ENCODE data around the gene ANKRD11.
"Not testable (repeated sequence)": the region's sequence is repeated elsewhere in the genome, so short reads cannot be mapped to it uniquely, and the experiment has no call there.

ANKRD11 gene

DNA sequence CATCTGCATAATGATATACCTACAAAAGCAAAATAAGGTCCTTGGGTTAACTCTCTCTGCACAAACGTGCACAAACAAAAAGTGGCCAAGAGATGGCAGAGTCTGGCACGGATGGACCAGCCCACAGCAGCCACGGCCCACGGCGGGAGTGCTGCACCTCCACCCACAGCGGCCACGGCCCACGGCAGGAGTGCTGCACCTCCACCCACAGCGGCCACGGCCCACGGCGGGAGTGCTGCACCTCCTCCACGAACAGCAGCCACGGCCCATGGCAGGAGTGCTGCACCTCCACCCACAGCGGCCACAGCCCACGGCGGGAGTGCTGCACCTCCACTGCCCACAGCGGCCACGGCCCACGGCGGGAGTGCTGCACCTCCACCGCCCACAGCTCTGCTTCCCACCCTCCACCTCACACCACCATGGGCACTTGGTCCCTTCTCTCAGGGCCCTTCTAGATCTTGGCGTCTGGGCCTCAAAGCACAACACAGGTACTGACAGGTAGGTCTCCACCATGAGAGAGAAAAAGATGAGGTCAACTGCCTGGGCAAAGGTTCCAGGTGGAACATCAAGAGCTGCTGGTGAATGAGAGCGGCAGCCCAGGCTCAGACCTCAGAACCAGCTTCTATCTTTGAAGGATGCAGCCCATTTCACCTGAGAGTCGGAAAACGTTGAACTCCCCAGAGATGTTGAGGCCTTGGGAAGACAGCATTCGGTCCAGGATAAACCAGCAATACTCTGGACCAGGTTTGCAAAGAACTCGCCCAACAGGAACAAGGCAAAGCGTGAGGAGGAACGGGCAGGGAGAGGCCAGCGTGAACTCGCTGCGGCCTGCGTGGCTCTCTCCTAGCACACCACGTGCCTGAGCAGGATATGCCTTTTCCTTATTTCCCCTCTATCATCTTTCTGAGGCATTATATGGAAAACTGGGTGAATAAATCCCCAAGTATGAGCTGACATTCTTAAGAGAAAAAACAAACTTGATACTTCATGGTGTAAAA is 148.4 kb downstream of the ANKRD11 start:
- DNase-seq = no peak

DNA sequence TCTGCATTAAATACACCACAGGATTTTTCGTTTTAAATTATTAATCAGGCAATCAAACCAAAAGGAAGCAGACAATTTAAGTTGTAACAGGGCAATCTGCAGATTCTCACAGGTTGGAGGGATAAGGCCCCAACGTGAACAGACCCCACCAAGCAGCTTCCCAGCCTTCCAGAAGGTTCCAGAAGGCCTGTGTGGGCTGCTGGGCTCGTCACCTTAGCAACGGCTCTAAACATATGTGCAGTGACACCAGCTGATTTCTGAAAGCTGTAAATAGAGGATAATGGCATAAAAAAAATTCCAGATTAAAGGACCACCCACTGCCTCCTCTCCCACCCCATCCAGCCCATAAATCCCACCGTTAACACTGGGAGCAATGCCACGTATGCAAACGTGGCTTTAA is 149.1 kb downstream of the ANKRD11 start:
- DNase-seq = no peak

GRCh38 chr16:89338863-89339262 is 151.5 kb downstream of the ANKRD11 start:
- DNase-seq = no peak

GRCh38 chr16:89337965-89338364 is 152.4 kb downstream of the ANKRD11 start:
- DNase-seq = no peak

- DNase-seq = no peak
These were observed 154.4 kb downstream of the ANKRD11 start for GRCh38 chr16:89335803-89336485.

DNA sequence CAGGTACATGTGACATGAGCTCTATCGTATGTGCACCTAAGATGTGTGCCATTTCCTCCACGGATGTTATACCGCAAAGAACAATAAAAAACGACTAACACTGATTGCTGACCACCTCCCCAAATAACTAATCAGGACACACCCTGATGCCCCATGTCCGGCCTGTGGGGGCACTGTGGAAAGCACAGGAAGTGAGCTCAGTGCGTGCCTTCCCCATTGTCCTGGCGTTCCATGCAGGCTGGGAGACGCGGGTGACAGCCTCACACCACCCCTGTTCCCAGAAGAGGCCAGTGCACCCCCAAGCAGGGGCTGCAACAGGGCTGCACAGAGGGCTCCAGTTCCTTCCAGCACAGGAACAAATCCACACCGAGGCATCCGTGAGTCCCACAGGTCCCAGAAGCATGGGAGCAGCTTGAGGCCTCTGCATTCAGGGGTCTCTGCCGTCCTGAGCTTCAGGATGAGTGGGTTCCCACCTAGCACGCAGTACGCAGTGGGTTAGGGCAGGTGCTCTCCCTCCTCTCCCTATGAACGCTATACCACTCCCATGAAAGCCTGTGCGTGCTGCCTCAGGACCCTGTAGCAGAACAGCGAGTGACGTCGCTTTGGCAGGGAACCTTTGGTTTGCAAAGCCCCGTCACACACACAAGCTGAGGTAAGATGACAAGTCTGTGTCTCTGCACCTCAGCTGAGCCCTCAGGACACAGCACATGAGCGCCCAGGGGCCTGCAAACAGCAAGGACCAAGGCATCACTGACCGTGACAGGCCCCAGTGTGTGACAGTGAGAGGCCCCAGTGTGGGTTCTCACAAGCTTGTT is 155.2 kb downstream of the ANKRD11 start:
- DNase-seq = no peak

GRCh38 chr16:89334461-89334860 is 155.9 kb downstream of the ANKRD11 start:
- DNase-seq = no peak

DNA sequence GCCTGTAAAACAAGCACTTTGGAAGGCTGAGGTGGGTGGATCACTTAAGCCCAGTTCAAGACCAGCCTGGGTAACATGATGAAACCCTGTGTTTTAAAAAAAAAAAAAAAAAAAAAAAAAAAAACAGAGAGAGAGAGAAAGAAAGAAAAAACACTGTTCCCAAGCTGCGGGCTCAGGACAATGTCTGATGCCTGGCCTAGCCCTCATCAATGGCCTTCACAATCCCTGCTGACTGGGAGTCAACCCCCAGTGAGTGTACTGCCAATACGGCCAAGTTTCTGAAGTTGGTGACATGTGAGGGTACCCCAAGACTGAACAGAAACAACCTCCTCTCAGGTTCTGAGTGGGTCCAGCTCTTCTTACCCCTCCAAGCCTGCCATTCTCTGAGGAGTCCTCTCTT is 156.3 kb downstream of the ANKRD11 start:
- no peak for DNase-seq

DNA sequence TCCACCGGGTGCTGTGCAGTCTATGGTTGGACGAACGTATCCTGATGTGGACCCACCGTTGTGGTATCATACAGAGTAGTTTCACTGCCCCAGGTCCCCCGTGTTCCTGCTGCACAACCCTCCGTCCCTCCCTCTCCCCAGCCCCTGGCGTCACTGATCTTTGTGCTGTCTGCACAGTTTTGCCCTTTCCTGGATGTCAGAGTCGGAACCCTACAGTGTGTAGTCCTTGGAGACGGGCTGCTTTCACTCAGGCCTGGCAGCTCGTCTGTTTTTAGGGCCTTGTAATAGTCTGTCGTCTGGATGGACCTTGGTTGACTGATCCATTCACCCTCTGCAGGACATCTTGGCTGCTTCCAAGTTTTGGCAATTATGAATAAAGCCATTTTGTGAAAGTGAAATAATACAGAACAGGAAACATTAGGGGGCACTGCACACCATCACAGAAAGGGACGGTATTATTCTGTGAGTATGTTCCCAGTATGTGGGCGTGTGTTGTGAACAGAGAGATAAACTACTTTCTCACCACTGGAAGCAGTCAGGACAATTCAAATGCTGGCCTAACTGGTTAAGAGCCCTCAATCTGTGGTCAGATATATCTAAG is 156.9 kb downstream of the ANKRD11 start:
- peak; percentile 79 for DNase-seq

- DNase-seq = no peak
These were observed 157.5 kb downstream of the ANKRD11 start for GRCh38 chr16:89332902-89333245.

GRCh38 chr16:89332243-89332901 is 158.0 kb downstream of the ANKRD11 start:
- no peak for DNase-seq

DNA sequence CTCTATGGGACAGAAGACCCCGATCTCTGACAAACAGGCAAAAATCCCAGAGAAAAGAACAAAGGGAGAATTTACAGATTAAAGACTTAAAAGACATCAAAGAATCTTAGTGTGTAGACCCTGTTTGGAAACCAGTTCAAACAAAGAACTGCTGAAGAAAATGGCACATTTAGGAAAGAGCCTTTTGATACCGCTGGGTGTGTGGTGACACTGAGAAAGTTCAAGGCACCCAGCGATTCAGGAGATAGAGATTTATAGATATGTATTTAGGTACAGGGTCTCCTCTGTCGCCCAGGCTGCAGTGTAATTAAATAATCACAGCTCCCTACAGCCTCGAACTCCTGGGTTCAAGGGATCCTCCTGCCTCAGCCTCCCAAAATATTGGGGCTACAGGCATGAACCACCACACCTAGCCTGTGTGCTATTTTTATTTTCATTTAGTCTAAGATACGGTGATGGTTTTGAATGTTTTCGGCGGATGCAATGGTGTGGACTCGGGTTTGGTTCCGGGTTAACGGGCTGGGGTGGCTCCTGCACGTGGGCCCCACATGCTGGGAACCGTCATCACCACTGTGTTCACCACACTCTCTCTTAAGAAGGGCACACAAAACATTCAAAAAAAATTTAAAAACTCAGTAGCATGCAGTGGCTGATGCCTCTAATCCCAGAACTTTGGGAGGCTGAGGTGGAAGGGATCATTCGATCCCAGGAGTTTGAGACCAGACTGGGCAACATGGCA is 158.8 kb downstream of the ANKRD11 start:
- no peak for DNase-seq

DNA sequence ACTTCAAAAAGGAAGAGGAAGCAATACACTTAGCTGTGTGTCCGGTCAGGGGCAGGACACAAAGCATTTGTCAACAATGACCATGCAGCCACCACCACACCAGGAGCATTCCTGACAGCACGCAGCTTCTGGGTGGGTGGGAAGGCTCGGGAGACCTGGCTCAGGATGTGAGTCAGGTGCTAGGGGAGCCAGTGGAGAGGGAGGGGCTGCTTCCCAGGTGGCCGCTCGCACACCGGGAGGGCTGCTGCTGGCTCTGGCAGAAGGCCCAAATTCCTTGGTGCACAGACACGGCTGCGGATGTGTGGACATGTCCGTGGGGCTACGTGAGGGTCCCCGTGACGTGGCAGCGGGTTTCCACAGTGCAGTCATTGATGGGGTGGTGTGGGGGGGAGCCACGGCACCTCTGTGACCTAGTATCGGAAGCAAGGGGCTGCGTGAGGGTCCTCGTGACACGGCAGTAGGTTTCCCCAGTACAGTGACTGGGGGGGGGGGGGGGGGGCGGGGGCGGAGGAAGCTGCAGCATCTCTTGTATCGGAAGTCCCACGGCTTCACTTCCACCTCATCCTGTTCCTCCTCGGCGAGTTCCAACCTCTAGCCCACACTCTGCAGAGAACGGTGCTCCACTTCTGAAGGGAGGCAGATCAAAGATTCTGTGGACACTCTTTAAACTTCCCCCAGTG is 160.0 kb downstream of the ANKRD11 start:
- peak; percentile 97 for DNase-seq

GRCh38 chr16:89329830-89330176 is 160.6 kb downstream of the ANKRD11 start:
- DNase-seq = not testable (repeated sequence)

- not testable (repeated sequence) for DNase-seq
These were observed 161.7 kb downstream of the ANKRD11 start for GRCh38 chr16:89328412-89329400.

DNA sequence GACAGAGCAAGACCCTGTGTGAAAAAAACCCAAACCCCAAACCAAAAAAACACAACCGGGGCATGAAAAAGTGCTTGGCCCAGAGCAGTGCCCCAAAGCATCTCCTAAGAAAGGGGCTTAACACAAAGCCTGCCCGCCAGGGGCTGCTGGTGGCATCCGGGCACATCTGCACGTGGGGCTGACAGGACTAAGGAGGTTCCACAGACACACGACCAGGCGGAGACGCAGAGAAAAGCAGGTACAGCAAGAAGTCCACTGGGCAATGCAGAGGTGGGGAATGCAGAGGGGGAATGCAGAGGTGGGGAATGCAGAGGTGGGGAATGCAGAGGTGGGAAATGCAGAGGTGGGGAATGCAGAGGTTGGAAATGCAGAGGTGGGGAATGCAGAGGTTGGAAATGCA is 163.6 kb downstream of the ANKRD11 start:
- DNase-seq = no peak

DNA sequence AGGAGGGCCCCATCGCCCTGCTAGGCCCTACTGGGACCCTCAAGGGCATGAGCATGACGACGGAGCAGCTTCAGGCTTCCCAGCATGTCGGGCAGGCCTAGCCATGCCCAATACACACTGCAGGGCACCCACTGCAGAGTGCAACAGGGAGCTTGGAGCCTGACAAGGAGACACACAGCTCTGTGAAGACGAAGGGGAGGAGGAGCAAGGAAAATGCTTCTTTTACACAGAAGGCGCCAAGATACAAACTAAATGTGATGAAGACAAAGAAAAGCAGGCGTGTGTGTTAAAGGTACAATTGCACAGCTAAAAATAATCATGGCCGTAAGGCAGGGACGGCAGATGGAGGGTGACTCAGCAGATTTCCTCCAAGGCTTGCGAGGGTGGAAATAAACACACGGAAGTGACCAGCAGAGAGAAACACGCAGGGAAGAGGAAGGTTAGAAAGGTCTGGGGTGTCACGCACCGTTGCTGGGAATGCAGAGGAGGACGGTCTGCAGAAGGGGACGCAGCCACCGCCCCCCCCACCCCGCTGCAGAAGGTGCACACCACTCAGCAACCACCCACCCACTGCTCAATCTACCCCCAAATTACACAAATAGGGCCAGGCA is 164.4 kb downstream of the ANKRD11 start:
- no peak for DNase-seq

DNA sequence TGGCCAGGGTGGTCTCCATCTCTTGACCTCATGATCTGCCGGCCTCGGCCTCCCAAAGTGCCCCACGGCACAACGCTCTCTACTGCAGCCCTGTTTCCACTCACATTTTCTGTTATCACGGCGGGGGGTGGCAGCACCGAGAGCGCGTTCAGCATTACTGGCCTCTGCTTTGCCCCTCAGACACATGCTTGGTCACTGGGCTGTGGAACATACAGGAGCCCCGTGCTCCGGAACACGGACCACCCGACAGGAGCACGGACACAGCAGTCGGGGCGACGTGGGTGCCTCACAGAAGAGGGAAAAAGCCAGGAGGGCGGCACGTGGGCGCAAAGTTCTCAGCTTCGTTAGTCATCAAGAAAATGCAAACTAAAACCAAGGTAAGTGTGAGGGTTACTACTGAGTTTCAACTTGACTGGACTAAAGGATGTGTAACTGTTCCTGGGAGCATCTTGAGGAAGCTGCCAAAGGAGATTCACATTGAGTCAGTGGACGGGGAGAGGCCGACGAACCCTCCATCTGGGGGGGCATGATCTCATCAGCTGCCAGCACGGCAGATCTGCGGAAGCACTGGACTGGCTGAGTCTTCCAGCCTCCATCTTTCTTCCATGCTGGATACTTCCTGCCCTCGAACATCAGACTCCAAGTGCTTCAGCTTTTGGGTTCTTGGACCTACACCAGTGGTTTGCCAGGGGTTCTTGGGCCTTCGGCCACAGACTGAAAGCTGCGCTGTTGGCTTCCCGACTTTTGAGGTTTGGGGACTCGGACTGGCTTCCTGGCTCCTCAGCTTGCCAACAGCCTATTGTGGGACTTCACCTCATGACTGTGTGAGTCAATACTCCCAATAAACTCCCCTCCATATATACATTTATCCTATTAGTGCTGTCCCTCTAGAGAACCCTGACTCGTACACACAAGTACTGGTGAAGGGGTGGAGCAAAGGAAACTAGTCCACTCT is 166.0 kb downstream of the ANKRD11 start:
- no peak for DNase-seq

Measured in 8988T (cell line).